Omental fat pad (tissue), 4 donors: ENCODE results near the gene FRMD8. TPM values are rescaled to one million over a fixed set of nuclear protein-coding genes. Genes with fewer than 3 reads are reported as not detected.

Experiments
- ATAC-seq: fragments of 150-250 bp; one replicate; pipeline ENCODE4 v1.9.1; 2016; ENCODE audit warnings: mild to moderate bottlenecking, moderate library complexity; ENCODE audit not compliant: low FRiP score
- DNase-seq: peaks from one replicate; pipeline ENCODE4 v3.0.0-alpha.2; 2019; ENCODE audit warnings: low spot score
- CTCF ChIP-seq, 3 donors: fragments of 450-650 bp; IDR thresholded peaks; one replicate each; pipeline ENCODE4 v1.5.1; 2016 to 2017; ENCODE audit warnings: antibody characterized with exemption in 3 of 3, mild to moderate bottlenecking in 3 of 3, moderate library complexity in 2 of 3
- total RNA-seq, 4 donors: library from RNA; depleted of rRNA; stranded (reverse); fragments of >200 nt; gene quantifications; one replicate each; pipeline ENCODE4 v1.1.0, GENCODE V29; 2016

The FRMD8 gene
- total RNA-seq, 4 donors from 2014 or later, result 29.2 to 77.9 (median 58.9) TPM

GRCh38 chr11:65434667-65435410 is 48.4 kb downstream of the FRMD8 start:
- ATAC-seq (no peak), DNase-seq (no peak)
- no peak for TF ChIP-seq CTCF (IDR thresholded peaks at IDR 0.05)

GRCh38 chr11:65435411-65435931 is 49.0 kb downstream of the FRMD8 start:
- ATAC-seq, result no peak
- DNase-seq, result peak; percentile 20
- no peak for TF ChIP-seq CTCF (IDR thresholded peaks at IDR 0.05)

GRCh38 chr11:65435981-65436411 is 49.6 kb downstream of the FRMD8 start:
- peak; percentile 4 for ATAC-seq
- DNase-seq, result peak; percentile 22
- no peak for TF ChIP-seq CTCF (IDR thresholded peaks at IDR 0.05)

GRCh38 chr11:65436412-65437032 is 50.1 kb downstream of the FRMD8 start:
- peak; percentile 5 for ATAC-seq
- TF ChIP-seq CTCF (IDR thresholded peaks at IDR 0.05), result no peak
- DNase-seq, result peak; percentile 20

- no peak for ATAC-seq
These were observed 51.2 kb downstream of the FRMD8 start for GRCh38 chr11:65437436-65438227.

More at GRCh38 chr11:65437436-65438227, 51.2 kb downstream of the FRMD8 start:
- DNase-seq, result peak; percentile 20
- TF ChIP-seq CTCF (IDR thresholded peaks at IDR 0.05), result no peak
